ENCODE data around the gene XYLT1.
"Not testable (repeated sequence)": the region's sequence is repeated elsewhere in the genome, so short reads cannot be mapped to it uniquely, and the experiment has no call there.

Gene XYLT1

GRCh38 chr16:17432901-17433576, 37.7 kb downstream of the XYLT1 start:
- DNase-seq: no peak

DNA sequence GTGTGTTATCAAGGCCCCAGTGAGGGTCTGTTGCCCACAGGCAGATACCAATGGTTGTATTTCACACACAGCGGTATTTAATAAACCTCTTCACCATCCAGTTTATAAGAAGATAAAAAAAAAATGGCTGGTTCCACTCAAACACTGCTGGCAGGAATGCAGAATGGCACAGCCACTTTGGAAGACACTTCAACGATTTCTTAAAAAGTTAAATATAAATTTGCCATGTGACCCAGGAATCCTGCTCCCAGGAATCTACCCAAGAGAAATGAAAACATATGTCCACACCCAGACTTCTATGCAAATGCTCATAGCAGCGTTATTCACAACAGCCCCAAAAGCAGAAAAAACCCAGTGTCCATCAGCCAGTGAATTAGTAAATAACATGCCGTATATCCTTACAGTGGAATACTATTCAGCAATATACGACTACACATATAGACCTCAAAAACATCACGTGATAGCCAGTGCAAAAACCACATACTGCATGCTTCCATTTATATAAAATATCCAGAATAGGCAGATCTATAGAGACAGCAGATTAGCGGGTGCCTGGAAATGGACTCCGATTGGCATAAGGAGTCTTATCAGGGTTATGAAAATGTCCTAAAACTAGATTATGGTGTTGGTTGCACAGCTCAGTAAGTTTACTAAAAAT, 38.7 kb downstream of the XYLT1 start:
- DNase-seq: no peak

GRCh38 chr16:17431012-17431411, 39.7 kb downstream of the XYLT1 start:
- DNase-seq: no peak

GRCh38 chr16:17426451-17426850, 44.3 kb downstream of the XYLT1 start:
- no peak for DNase-seq

- no peak for DNase-seq
These were observed 46.0 kb downstream of the XYLT1 start for GRCh38 chr16:17424771-17425170.

GRCh38 chr16:17423221-17423620, 47.5 kb downstream of the XYLT1 start:
- no peak for DNase-seq

GRCh38 chr16:17420816-17421215, 49.9 kb downstream of the XYLT1 start:
- no peak for DNase-seq

- DNase-seq: no peak
These were observed 51.5 kb downstream of the XYLT1 start for GRCh38 chr16:17419266-17419665.

GRCh38 chr16:17417740-17418139, 53.0 kb downstream of the XYLT1 start:
- no peak for DNase-seq

- peak in 27 of 58 donors; percentile 5 to 58 (median 19) for DNase-seq
These were observed 54.1 kb downstream of the XYLT1 start for GRCh38 chr16:17416461-17417311.

DNA sequence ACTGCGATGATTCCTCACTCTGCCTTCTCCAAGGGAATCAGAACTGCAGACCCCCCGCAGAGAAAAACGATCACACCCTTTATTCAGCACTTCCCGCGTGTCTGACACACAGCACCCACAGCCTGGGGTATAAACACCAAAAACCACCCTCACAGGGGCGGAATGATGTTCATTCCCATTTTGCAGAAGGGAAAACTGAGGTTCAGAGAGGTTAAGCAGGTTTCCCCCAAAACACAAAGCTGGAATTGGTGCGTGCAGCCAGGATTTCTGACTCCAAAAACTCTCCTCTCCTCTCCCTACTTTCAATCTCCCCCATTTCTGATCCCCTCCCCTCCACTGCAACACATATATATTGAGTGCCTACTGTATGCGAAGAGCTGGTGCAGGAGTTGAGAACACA, 55.8 kb downstream of the XYLT1 start:
- no peak for DNase-seq

GRCh38 chr16:17414421-17414820, 56.3 kb downstream of the XYLT1 start:
- no peak for DNase-seq

DNA sequence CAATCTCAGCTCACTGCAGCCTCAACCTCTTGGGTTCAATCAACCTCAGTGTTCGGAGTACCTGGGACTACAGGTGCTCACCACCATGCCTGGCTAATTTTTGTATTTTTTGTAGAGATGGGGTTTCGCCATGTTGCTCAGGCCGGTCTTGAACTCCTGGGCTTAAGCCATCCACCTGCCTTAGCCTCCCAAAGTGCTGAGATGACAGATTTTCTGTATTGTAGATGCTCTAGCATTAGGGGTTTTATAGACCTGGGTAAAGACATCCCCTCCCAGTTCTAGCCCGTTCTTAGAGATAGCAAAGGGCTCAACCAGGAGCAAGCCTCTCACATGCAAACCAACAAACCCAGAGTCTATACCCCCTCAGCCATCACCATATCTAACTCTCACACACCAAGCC, 57.3 kb downstream of the XYLT1 start:
- DNase-seq: no peak

DNA sequence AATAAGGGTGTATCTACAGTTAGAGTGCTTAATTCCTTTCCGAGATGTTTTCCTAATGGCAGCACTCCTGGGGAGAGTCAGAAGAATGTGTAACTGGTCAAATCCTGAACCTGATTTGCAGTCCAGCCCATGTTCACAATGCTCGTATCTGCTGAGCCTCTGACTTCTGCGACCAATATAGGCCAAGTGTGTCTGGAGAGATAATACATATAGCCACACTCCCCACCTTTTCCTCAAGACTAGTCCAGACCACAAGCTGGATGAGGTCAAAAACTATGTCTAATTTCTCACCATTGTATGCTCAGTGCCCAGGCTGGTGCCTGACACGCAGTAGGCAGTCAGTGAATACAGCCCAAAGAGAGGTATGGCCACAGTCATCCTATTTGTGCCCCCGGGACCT, 58.0 kb downstream of the XYLT1 start:
- DNase-seq: no peak

DNA sequence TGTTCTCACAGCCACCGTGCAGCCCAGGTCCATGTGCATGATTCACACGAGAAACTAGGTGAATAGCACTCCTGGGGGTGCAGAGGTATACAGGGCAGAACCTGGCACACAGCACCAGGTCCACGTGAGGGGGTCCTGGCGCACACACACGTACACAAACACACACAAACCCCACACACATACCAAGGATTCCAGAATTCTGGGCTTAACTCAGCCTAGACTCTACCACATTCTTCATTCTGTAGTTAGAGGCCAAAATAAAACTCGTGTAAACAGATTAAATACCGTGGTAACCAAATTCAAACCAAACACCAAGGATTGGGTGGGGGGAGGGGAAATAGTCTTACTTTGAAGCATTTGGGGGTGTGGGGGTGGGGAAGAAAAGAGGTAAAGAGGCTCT, 58.5 kb downstream of the XYLT1 start:
- no peak for DNase-seq

- no peak for DNase-seq
These were observed 59.5 kb downstream of the XYLT1 start for GRCh38 chr16:17411263-17411662.

GRCh38 chr16:17410316-17410715, 60.4 kb downstream of the XYLT1 start:
- not testable (repeated sequence) for DNase-seq

DNA sequence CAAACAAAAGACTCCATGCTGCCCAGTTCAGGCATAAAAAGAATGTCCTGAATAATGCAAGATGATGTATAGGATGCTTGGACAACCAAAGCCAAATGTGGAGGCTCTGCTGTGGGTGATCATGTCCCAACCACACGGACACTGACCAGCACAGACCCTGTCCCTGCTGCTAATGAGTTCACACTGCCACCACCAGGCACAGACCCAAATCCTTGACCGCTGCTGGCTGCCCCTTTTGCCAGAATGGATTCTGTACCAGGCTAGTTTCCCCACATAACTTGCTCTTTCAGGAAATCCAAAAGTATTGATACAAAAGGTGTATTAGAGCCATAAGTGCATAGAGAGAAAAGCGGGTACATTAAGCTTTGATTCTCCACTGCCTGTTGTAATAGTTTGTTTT, 60.9 kb downstream of the XYLT1 start:
- DNase-seq: peak in 37 of 58 donors; percentile 4 to 57 (median 24)

GRCh38 chr16:17408955-17409441, 61.8 kb downstream of the XYLT1 start:
- no peak for DNase-seq

GRCh38 chr16:17408296-17408695, 62.5 kb downstream of the XYLT1 start:
- DNase-seq: no peak

DNA sequence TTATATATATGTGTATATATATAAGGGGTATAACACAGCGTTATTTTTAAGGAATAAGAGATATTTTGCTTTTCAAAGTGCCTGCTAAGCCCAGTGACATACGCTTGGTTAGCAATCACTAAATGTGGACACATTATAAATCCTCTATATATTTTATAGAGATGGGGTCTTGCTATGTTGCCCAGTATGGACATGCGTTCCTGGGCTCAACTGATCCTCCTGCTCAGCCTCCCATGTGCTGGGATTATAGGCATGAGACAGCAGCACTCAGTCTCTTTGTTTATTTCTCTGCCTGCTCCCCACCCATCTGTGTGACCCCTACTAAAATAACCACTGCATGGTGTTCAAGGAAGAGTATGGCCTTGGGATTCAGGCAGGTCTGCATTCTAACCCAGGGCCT, 63.4 kb downstream of the XYLT1 start:
- no peak for DNase-seq

All from anterior cingulate cortex (tissue), 58 donors.